NCI-H2081 treated with DMSO at 0.1 percent for 48 hours (cell line): ENCODE results near the gene NIPSNAP3A.

Source experiments
- DNase-seq: peaks from one replicate; lab custom pipeline; 2025; lab: John Stamatoyannopoulos, UW

The NIPSNAP3A gene

GRCh38 chr9:104808035-104808614 lies 60.6 kb downstream of the NIPSNAP3A start:
- no peak for DNase-seq
